22Rv1 (cell line): ENCODE measurements around the gene UCK2.

Experiments used
- CTCF ChIP-seq: fragments of 450-650 bp; IDR thresholded peaks from 2 replicates; pipeline ENCODE4 v1.5.1; 2017; ENCODE audit warnings: mild to moderate bottlenecking
- ZFX ChIP-seq: fragments of 450-650 bp; IDR thresholded peaks from 2 replicates; pipeline ENCODE4 v1.6.1; 2017; ENCODE audit warnings: antibody characterized with exemption, borderline replicate concordance

GRCh38 chr1:165873481-165873880 lies 46.1 kb downstream of the UCK2 start:
- no peak for TF ChIP-seq CTCF
- no peak for TF ChIP-seq ZFX
